ENCODE data around the gene ITGB3. TPM values are rescaled to one million over a fixed set of nuclear protein-coding genes. Genes with fewer than 3 reads are reported as not detected.
A peak's percentile ranks its signal among the peaks of the same experiment; 100 is the strongest.

The ITGB3 gene
- total and polyA plus RNA-seq, 2 donors from 2014 or later: 7.1 to 88.8 TPM

DNA sequence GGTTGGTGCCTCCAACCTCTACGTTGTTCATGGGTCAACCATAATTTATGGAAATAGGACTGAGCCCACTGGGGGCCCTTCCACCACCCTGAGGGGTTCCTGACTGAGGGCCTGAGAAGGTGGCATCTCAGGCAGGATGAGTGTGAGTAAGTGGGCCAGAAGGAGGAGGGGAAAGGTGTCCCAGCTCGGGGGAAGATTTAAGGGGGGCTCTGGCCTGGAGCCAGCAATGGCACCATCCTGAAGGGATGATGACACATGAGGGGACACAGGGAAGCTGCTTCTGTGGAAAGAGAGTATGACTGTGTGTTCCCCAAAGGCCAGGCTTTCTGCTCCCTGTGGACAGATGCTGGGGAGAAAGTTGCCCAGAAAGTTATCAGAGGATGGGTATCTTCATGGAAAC is 25.8 kb upstream of the ITGB3 start:
- Histone ChIP-seq H3K27me3 (ENCODE audit: control insufficient read depth, insufficient read depth, low read length) (no peaks in the 10 kb centered on the region), H3K36me3 (ENCODE audit: control insufficient read depth in 2 of 3, insufficient read depth in 3 of 3, low read length in 3 of 3) (no peaks in the 10 kb centered on the region), H3K4me1 (ENCODE audit: control insufficient read depth in 2 of 3, insufficient read depth in 2 of 3, low read depth in 1 of 3, low read length in 3 of 3) (peaks cover 3 to 35% (median 24%) of the 10 kb centered on the region in 3 donors), H3K27ac (ENCODE audit: low read depth in 2 of 2, low read length in 2 of 2) (no peak overlapping the region), H3K9me3 (ENCODE audit: control insufficient read depth in 2 of 3, insufficient read depth in 1 of 3, low read length in 3 of 3) (no peaks in the 10 kb centered on the region), H3K9ac (ENCODE audit: low read length in 3 of 3) (no peak overlapping the region), H3K4me3 (ENCODE audit: low read length in 3 of 3) (no peak overlapping the region)
- FAIRE-seq: no peak
- DNase-seq: no peak
- intact Hi-C loops (cut with DNase I): no loop called here
- TF ChIP-seq, protein P1, sequence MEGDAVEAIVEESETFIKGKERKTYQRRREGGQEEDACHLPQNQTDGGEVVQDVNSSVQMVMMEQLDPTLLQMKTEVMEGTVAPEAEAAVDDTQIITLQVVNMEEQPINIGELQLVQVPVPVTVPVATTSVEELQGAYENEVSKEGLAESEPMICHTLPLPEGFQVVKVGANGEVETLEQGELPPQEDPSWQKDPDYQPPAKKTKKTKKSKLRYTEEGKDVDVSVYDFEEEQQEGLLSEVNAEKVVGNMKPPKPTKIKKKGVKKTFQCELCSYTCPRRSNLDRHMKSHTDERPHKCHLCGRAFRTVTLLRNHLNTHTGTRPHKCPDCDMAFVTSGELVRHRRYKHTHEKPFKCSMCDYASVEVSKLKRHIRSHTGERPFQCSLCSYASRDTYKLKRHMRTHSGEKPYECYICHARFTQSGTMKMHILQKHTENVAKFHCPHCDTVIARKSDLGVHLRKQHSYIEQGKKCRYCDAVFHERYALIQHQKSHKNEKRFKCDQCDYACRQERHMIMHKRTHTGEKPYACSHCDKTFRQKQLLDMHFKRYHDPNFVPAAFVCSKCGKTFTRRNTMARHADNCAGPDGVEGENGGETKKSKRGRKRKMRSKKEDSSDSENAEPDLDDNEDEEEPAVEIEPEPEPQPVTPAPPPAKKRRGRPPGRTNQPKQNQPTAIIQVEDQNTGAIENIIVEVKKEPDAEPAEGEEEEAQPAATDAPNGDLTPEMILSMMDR (IDR thresholded peaks at IDR 0.05; ENCODE audit: borderline replicate concordance, extremely low read depth, insufficient read depth): no peak

DNA sequence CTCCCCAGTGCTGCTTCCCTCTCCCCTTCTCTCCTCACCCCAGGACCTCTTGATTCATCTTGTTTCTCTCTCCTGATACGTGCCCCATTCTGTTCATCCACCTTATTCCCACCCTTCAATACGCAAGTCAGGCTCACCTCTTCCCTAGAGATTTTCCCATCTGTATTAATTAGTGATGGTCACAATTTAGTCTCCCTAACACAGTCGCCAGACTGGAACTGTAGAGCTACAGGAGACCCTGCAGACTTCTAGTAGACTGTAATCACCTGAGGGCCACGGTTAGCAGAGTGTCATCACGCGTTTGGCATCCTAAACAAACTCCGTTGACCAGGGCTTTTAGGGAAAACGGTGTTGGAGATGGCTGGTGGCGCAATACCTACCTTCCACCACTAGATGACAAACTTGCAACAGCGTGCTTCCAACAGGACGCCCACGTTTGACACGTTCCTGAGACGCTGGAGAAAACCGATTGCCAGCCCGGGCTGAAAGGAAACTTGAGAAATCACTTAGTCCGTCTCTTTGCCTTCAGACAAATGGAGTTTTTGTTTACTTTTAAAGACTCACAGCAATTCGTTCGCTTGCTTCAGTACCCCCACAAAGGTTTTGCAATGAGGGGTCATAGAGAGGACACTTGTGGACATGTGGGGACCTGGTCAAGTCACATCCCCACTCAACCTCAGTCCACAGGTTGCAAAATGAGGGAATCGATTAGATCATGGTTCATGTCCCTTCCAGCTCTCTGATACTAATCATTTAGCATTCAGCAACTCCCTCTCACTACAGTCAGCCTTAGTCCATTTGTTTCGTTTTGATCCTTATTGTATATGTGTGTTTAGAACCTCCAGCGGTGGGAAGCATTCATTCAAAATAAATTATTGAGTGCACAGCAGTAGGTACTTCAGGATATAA is 23.8 kb upstream of the ITGB3 start:
- intact Hi-C loops (cut with DNase I): loop anchor here (5.0 kb wide), 1 partner anchor 88 kb away; no protein-coding TSS in a partner anchor
- Histone ChIP-seq H3K9ac (ENCODE audit: low read length in 3 of 3) (peak overlapping the region; percentile 8 to 68 (median 64)), H3K4me1 (ENCODE audit: control insufficient read depth in 2 of 3, insufficient read depth in 2 of 3, low read depth in 1 of 3, low read length in 3 of 3) (peaks cover 3 to 26% (median 18%) of the 10 kb centered on the region in 3 donors), H3K4me3 (ENCODE audit: low read length in 3 of 3) (peak overlapping the region in 2 of 3 donors; percentile 63 to 64), H3K36me3 (ENCODE audit: control insufficient read depth in 2 of 3, insufficient read depth in 3 of 3, low read length in 3 of 3) (no peaks in the 10 kb centered on the region), H3K27me3 (ENCODE audit: control insufficient read depth, insufficient read depth, low read length) (no peaks in the 10 kb centered on the region), H3K9me3 (ENCODE audit: control insufficient read depth in 2 of 3, insufficient read depth in 1 of 3, low read length in 3 of 3) (no peaks in the 10 kb centered on the region), H3K27ac (ENCODE audit: low read depth in 2 of 2, low read length in 2 of 2) (peak overlapping the region; percentile 53 to 66)
- TF ChIP-seq, protein P1 (IDR thresholded peaks at IDR 0.05; ENCODE audit: borderline replicate concordance, extremely low read depth, insufficient read depth): peak; percentile 100
- FAIRE-seq: peak; percentile 74
- peak; percentile 87 to 95 (median 92) for DNase-seq

DNA sequence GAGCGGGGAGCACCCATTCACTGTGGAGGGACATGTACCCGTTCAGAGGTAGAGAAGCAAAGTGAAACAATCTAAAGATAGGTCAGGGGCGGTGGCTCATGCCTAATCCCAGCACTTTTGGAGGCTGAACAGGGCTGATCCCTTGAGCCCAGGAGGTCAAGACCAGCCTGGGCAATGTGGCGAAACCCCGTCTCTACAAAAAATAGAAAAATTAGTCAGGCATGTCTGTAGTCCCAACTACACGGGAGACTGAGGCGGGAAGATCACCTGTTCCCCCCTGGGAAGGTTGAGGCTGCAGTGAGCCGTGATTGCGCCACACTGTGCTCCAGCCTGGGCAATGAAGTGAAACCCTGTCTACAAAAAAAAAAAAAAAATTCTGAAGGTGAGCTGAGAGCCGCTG is 22.8 kb upstream of the ITGB3 start:
- peak overlapping the region in 1 of 3 donors; percentile 68 for H3K9ac ChIP-seq (ENCODE audit: low read length in 3 of 3)
- H3K4me1 ChIP-seq (ENCODE audit: control insufficient read depth in 2 of 3, insufficient read depth in 2 of 3, low read depth in 1 of 3, low read length in 3 of 3): peaks cover 3 to 20% (median 13%) of the 10 kb centered on the region in 3 donors
- H3K27ac ChIP-seq (ENCODE audit: low read depth in 2 of 2, low read length in 2 of 2): no peak overlapping the region
- TF ChIP-seq, protein P1 (IDR thresholded peaks at IDR 0.05; ENCODE audit: borderline replicate concordance, extremely low read depth, insufficient read depth): no peak
- no peaks in the 10 kb centered on the region for H3K9me3 ChIP-seq (ENCODE audit: control insufficient read depth in 2 of 3, insufficient read depth in 1 of 3, low read length in 3 of 3)
- no peaks in the 10 kb centered on the region for H3K36me3 ChIP-seq (ENCODE audit: control insufficient read depth in 2 of 3, insufficient read depth in 3 of 3, low read length in 3 of 3)
- FAIRE-seq (no peak), DNase-seq (peak in 2 of 5 donors; percentile 57 to 89)
- H3K27me3 ChIP-seq (ENCODE audit: control insufficient read depth, insufficient read depth, low read length): no peaks in the 10 kb centered on the region
- H3K4me3 ChIP-seq (ENCODE audit: low read length in 3 of 3): peak overlapping the region in 1 of 3 donors; percentile 64
- intact Hi-C loops (cut with DNase I): loop anchor here (5.0 kb wide), 1 partner anchor 86 kb away; no protein-coding TSS in a partner anchor

All from kidney (tissue), 14 donors.